IMR-90 (cell line): Measurements from ENCODE around the gene ABHD12.

Experiments
- CEBPB ChIP-seq: IDR thresholded peaks from 2 replicates; pipeline ENCODE4 v1.6.1; 2012; ENCODE audit warnings: low read depth, low read length, improper control_type of control experiment
- CTCF ChIP-seq: conservative IDR thresholded peaks from 2 replicates; pipeline ENCODE4 v1.5.1; 2012; ENCODE audit warnings: mild to moderate bottlenecking, low read depth, low read length, improper control_type of control experiment
- ELK1 ChIP-seq: fragments of 150-350 bp; IDR thresholded peaks from 2 replicates; pipeline ENCODE4 v1.6.1; 2016; ENCODE audit warnings: low read depth, mild to moderate bottlenecking, low read length, moderate library complexity, borderline replicate concordance
- POLR2A ChIP-seq: IDR thresholded peaks from 2 replicates; pipeline ENCODE4 v1.6.1; 2012; ENCODE audit warnings: mild to moderate bottlenecking, low read depth, low read length
- RCOR1 ChIP-seq: IDR thresholded peaks from 2 replicates; pipeline ENCODE4 v1.6.1; 2012; ENCODE audit warnings: mild to moderate bottlenecking, low read length, improper control_type of control experiment; ENCODE audit not compliant: insufficient replicate concordance

GRCh38 chr20:25250508-25250907 is 140.1 kb downstream of the ABHD12 start:
- TF ChIP-seq CTCF (no peak), POLR2A (no peak), ELK1 (no peak), CEBPB (no peak), RCOR1 (no peak)
